Measurements from ENCODE around the gene POLR2J2. TPM values are rescaled to one million over a fixed set of nuclear protein-coding genes. Genes with fewer than 3 reads are reported as not detected.
A peak's percentile ranks its signal among the peaks of the same experiment; 100 is the strongest.
"Not testable (repeated sequence)": the region's sequence is repeated elsewhere in the genome, so short reads cannot be mapped to it uniquely, and the experiment has no call there.

Gene POLR2J2
- polyA plus RNA-seq, 1 donor (not counting 4 experiments of a cell fraction or from before 2014, with no cell fraction given): 3.1 TPM

DNA sequence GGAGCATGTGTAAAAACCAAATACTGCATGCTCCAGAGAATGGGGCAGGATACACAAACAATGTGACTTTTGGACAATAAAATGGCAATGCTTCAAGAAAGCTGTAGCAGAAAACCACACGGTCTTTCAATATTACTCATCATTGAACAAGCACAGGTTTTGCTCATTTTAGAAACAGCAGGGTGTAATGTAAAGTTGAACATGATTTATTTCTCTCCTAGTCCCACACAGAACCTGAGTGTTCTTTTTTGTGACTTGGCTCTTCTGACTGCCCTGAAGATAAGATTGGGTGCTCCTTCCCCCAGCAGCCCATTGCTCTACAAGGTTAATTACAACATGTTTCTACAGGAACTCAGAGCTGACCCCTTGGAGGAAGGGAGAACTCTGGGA lies 42.2 kb upstream of the POLR2J2 start:
- dilution Hi-C loops (cut with MboI; ENCODE audit: extremely low pct_ligation_motif_present, low sequenced_read_pairs); H3K79me2 ChIP-seq (ENCODE audit: control insufficient read depth, insufficient read depth, low read length); H3K9me3 ChIP-seq (ENCODE audit: control insufficient read depth, low read depth, low read length); H2AFZ ChIP-seq (ENCODE audit: control insufficient read depth, low read length); H4K20me1 ChIP-seq (ENCODE audit: control insufficient read depth, extremely low read depth, insufficient read depth, low read length); H3K9me1 ChIP-seq (ENCODE audit: control insufficient read depth, extremely low read depth, insufficient read depth, low read length); H3K36me3 ChIP-seq (ENCODE audit: control insufficient read depth in 2 of 2, extremely low read depth in 1 of 2, insufficient read depth in 2 of 2, low read length in 2 of 2); H3K27me3 ChIP-seq (ENCODE audit: control insufficient read depth, extremely low read depth, insufficient read depth, low read length); H3K4me3 ChIP-seq (ENCODE audit: control insufficient read depth in 2 of 3, extremely low read depth in 1 of 3, insufficient read depth in 2 of 3, low read depth in 1 of 3, low read length in 3 of 3); H3K9ac ChIP-seq (ENCODE audit: control insufficient read depth, extremely low read depth, insufficient read depth, low read length); DNase-seq (ENCODE audit: low read depth, low spot score): not testable (repeated sequence)
- Histone ChIP-seq H3K27ac (ENCODE audit: control insufficient read depth, insufficient read depth, low read length) (peak overlapping the region; percentile 31), H3K4me2 (ENCODE audit: control insufficient read depth, extremely low read depth, insufficient read depth, low read depth, low read length) (peak overlapping the region; percentile 41), H3K4me1 (ENCODE audit: control insufficient read depth, extremely low read depth, insufficient read depth, low read length) (peaks cover 11% of the 10 kb centered on the region)
- FAIRE-seq: peak; percentile 70

DNA sequence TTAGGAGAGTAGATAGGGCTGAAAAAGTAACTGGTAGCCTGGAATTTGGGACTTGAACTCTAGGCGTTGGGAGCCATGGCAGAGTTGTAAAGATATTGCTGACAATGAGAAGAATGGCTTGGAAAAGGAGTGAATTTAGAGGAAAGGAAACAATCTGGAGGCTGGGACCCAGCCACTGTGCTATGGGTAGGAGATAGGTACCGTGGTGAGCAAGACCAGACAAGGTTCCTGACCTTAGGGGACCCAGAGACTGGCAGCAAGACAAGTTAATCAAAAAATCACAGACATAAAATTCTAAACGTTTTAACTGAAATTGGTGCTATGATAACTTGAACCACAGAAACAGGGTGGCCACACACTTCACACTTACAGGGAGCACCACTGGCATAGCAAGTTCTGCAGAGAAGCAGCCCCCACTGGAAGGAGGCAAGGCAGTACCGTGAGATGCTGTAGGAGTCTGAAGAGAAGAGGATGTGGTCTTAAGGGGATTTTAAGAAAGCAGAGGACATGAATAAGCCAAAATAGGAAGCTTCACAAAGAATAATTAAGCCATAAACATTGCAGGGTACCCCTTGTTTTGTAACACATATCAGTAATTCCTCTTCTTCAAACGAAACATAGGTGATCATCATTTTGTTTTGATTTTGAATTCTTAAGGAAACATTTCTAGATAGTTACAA lies 41.7 kb upstream of the POLR2J2 start:
- H3K27me3 ChIP-seq (ENCODE audit: control insufficient read depth, extremely low read depth, insufficient read depth, low read length); H3K4me3 ChIP-seq (ENCODE audit: control insufficient read depth in 2 of 3, extremely low read depth in 1 of 3, insufficient read depth in 2 of 3, low read depth in 1 of 3, low read length in 3 of 3); H3K9me3 ChIP-seq (ENCODE audit: control insufficient read depth, low read depth, low read length); FAIRE-seq; H3K9me1 ChIP-seq (ENCODE audit: control insufficient read depth, extremely low read depth, insufficient read depth, low read length); DNase-seq (ENCODE audit: low read depth, low spot score); dilution Hi-C loops (cut with MboI; ENCODE audit: extremely low pct_ligation_motif_present, low sequenced_read_pairs); H3K36me3 ChIP-seq (ENCODE audit: control insufficient read depth in 2 of 2, extremely low read depth in 1 of 2, insufficient read depth in 2 of 2, low read length in 2 of 2); H4K20me1 ChIP-seq (ENCODE audit: control insufficient read depth, extremely low read depth, insufficient read depth, low read length); H3K79me2 ChIP-seq (ENCODE audit: control insufficient read depth, insufficient read depth, low read length): not testable (repeated sequence)
- H3K4me1 ChIP-seq (ENCODE audit: control insufficient read depth, extremely low read depth, insufficient read depth, low read length): peaks cover 11% of the 10 kb centered on the region
- peak overlapping the region; percentile 9 for H3K9ac ChIP-seq (ENCODE audit: control insufficient read depth, extremely low read depth, insufficient read depth, low read length)
- H3K4me2 ChIP-seq (ENCODE audit: control insufficient read depth, extremely low read depth, insufficient read depth, low read depth, low read length): peak overlapping the region; percentile 41
- peak overlapping the region; percentile 19 for H2AFZ ChIP-seq (ENCODE audit: control insufficient read depth, low read length)
- peak overlapping the region; percentile 31 for H3K27ac ChIP-seq (ENCODE audit: control insufficient read depth, insufficient read depth, low read length)

DNA sequence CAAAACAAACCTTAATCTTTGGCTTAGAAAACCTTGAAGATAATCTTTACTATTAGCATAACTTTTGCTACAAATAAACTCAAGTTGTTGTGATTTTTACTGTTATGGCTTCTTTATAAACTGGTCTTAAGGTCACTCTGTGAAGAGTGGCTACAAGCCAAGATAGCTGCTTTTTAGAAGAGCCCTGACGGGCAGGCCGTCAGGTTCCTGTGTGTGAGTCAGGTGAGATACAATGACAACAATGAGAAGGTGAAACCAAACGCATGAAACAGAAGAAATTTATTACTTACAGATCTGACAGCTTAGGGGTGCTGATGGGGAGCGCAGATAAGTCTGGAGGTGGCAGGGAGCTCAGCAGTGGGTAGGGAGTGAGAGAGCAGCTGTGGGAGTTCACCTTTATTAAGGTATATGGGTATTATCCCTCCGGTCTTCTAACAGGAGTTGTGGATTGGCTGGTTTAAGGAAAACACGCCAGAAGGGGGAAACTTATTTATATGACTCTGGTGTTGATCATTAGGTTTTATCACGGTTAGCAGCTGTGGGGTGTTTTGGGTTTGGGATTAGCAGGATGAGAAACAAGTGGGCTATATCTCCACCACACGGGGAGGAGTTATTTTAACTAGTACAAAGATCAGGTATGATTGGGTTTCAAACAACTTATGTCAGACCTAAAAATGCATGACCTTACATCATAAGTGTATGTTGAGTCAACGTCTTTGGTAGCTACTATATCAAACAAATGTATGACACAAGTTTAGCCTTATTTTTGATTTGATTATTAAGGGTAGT lies 27.7 kb upstream of the POLR2J2 start:
- H3K36me3 ChIP-seq (ENCODE audit: control insufficient read depth in 2 of 2, extremely low read depth in 1 of 2, insufficient read depth in 2 of 2, low read length in 2 of 2); DNase-seq (ENCODE audit: low read depth, low spot score); H4K20me1 ChIP-seq (ENCODE audit: control insufficient read depth, extremely low read depth, insufficient read depth, low read length); H3K27me3 ChIP-seq (ENCODE audit: control insufficient read depth, extremely low read depth, insufficient read depth, low read length); H3K79me2 ChIP-seq (ENCODE audit: control insufficient read depth, insufficient read depth, low read length); H2AFZ ChIP-seq (ENCODE audit: control insufficient read depth, low read length); H3K4me2 ChIP-seq (ENCODE audit: control insufficient read depth, extremely low read depth, insufficient read depth, low read depth, low read length); FAIRE-seq; H3K9ac ChIP-seq (ENCODE audit: control insufficient read depth, extremely low read depth, insufficient read depth, low read length); H3K4me3 ChIP-seq (ENCODE audit: control insufficient read depth in 2 of 3, extremely low read depth in 1 of 3, insufficient read depth in 2 of 3, low read depth in 1 of 3, low read length in 3 of 3); dilution Hi-C loops (cut with MboI; ENCODE audit: extremely low pct_ligation_motif_present, low sequenced_read_pairs); H3K27ac ChIP-seq (ENCODE audit: control insufficient read depth, insufficient read depth, low read length); H3K9me3 ChIP-seq (ENCODE audit: control insufficient read depth, low read depth, low read length); H3K4me1 ChIP-seq (ENCODE audit: control insufficient read depth, extremely low read depth, insufficient read depth, low read length); H3K9me1 ChIP-seq (ENCODE audit: control insufficient read depth, extremely low read depth, insufficient read depth, low read length): not testable (repeated sequence)

DNA sequence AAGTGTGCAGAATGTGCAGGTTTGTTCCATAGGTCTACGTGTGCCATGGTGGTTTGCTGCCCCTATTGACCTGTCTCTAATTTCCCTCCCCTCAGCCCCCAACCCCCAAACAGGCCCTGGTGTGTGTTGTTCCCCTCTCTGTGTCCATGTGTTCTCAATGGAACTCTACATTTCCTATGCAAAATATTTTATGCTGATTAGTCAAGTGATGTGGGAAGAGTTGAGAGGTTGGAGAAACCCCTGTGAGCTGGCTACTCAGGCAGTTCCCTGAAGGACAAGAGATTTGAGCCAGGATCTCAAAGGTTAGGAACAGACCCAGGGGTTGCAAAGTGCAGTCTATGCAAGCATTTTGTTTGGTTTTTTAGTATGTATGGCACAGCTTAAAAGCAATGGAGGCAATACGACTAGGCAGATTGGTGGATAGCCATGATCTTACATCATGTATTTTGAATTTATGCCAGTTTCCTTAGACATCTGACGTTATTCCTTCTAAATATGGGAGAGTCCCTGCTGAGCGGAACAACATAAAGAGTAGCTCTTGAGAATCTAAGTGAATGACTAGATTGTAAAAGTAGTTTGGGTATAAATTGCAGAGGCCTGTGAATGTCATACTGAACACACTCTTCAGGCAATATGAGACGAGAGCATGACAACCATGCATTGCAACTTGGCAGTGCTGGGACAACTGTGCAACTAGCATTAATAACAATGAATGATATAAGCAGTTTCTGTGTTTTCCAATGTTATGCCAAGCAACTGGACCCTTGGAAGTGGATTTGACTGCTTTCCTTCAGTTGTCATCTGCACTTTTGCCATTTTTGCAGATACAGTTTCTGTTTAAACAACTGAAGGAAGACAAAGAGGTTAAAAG lies 26.4 kb upstream of the POLR2J2 start:
- H3K36me3 ChIP-seq (ENCODE audit: control insufficient read depth in 2 of 2, extremely low read depth in 1 of 2, insufficient read depth in 2 of 2, low read length in 2 of 2); H2AFZ ChIP-seq (ENCODE audit: control insufficient read depth, low read length); H3K4me1 ChIP-seq (ENCODE audit: control insufficient read depth, extremely low read depth, insufficient read depth, low read length); H4K20me1 ChIP-seq (ENCODE audit: control insufficient read depth, extremely low read depth, insufficient read depth, low read length); DNase-seq (ENCODE audit: low read depth, low spot score); H3K4me2 ChIP-seq (ENCODE audit: control insufficient read depth, extremely low read depth, insufficient read depth, low read depth, low read length); H3K9ac ChIP-seq (ENCODE audit: control insufficient read depth, extremely low read depth, insufficient read depth, low read length); H3K27me3 ChIP-seq (ENCODE audit: control insufficient read depth, extremely low read depth, insufficient read depth, low read length); FAIRE-seq; H3K9me3 ChIP-seq (ENCODE audit: control insufficient read depth, low read depth, low read length); H3K79me2 ChIP-seq (ENCODE audit: control insufficient read depth, insufficient read depth, low read length); H3K4me3 ChIP-seq (ENCODE audit: control insufficient read depth in 2 of 3, extremely low read depth in 1 of 3, insufficient read depth in 2 of 3, low read depth in 1 of 3, low read length in 3 of 3); H3K27ac ChIP-seq (ENCODE audit: control insufficient read depth, insufficient read depth, low read length); H3K9me1 ChIP-seq (ENCODE audit: control insufficient read depth, extremely low read depth, insufficient read depth, low read length); dilution Hi-C loops (cut with MboI; ENCODE audit: extremely low pct_ligation_motif_present, low sequenced_read_pairs): not testable (repeated sequence)
